ENCODE data around the gene ARID4A.

- TF ChIP-seq CTCF (IDR thresholded peaks at IDR 0.05) (no peak), POLR2A (IDR thresholded peaks at IDR 0.05) (no peak)
Observed at GRCh38 chr14:58368956-58369355, 70.6 kb downstream of the ARID4A start.
